Measurements from ENCODE around the gene SH3BP5L.

GRCh38 chr1:248783367-248783766, 42.3 kb downstream of the SH3BP5L start:
- TF ChIP-seq CTCF (IDR thresholded peaks at IDR 0.05; ENCODE audit: borderline replicate concordance, extremely low read depth, low read length, poor library complexity, severe bottlenecking) (no peak), EZH2 (IDR thresholded peaks at IDR 0.05; ENCODE audit: borderline replicate concordance, low read depth, low read length, severe bottlenecking) (no peak)

All from DND-41 (cell line).